ENCODE results near the gene ABCG1. TPM values are rescaled to one million over a fixed set of nuclear protein-coding genes. Genes with fewer than 3 reads are reported as not detected.

Gene ABCG1
- total RNA-seq, 1 donor from 2014 or later = 39.5 TPM

DNA sequence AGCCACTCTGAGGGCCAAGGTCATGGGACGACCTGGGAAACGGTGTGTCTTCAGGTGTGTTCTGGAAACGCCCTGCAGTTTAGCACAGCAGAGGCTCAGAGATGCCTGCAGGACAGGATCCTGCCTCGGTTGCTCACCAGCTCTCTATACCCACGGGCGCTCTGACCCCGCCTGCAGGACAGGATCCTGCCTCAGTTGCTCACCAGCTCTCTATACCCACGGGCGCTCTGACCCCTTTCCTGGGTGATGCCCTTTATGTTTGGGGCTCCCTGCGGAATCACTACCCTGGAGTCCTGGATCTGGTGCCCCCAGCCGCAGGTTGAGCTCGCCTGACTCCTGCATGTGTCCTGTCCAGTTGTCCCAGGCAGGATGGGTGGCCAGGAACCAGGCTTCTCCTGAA is 63.8 kb downstream of the ABCG1 start:
- intact Hi-C loops (cut with DNase I) = no loop called here
- Histone ChIP-seq H3K9me3 (no peaks in the 10 kb centered on the region), H3K4me3 (no peak overlapping the region), H3K27ac (no peak overlapping the region), H3K4me1 (no peaks in the 10 kb centered on the region), H3K36me3 (no peaks in the 10 kb centered on the region), H3K27me3 (no peaks in the 10 kb centered on the region)
- DNase-seq (ENCODE audit: low spot score in 2 of 2) = no peak
- TF ChIP-seq CTCF (IDR thresholded peaks at IDR 0.05) = no peak

DNA sequence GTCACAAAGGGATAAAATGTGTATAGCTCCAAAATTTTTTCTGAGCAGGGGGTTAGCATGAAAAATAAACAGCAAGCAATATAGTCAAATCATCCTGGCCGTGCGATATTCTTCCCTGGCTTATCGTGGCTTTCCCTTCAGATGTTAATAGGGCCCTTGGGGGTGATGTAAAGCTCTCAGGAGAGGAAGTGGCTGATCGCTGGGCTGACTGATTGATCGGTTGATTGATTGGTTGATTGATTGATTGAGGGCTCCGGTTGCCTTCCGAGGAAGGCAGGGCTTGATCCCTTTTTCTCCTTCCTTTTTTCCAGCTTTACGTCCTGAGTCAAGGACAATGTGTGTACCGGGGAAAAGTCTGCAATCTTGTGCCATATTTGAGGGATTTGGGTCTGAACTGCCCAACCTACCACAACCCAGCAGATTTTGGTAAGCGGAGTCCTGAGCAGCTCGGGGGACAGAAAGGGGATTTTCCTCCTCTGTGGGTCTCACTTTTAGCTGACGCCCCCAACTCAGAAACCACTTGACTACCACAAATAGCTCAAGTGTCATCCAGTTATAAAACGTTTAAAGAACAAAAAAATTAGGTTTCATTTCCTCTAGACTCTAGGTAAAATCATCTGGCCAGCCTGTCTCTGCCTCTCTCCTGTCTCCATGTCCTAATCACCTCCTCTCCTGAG is 66.8 kb downstream of the ABCG1 start:
- no peaks in the 10 kb centered on the region for H3K27me3 ChIP-seq
- no peak for DNase-seq (ENCODE audit: low spot score in 2 of 2)
- no peak overlapping the region for H3K4me3 ChIP-seq
- no peaks in the 10 kb centered on the region for H3K9me3 ChIP-seq
- H3K36me3 ChIP-seq = no peaks in the 10 kb centered on the region
- H3K4me1 ChIP-seq = no peaks in the 10 kb centered on the region
- H3K27ac ChIP-seq = no peak overlapping the region
- intact Hi-C loops (cut with DNase I) = no loop called here
- no peak for TF ChIP-seq CTCF (IDR thresholded peaks at IDR 0.05)

DNA sequence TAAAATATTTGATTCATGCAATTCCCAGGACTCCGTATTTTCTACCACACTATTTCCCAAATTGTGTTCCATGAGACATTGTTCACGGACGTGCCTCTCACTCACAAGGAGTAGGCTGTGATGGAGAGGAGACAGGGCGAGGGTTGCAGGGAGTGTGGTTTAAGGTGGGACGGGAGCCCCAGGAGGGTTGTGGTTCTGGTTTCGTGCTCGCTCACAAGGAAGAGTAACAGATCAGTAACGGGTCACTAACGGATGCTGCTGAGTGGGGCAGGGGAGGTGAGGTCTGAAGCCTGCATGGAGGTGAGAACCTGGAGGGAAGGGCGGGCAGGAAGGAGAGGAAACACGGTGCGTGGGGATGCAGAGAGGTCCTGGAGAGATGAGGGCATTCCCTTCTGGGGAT is 67.5 kb downstream of the ABCG1 start:
- no peak overlapping the region for H3K4me3 ChIP-seq
- TF ChIP-seq CTCF (IDR thresholded peaks at IDR 0.05) = no peak
- H3K9me3 ChIP-seq = no peaks in the 10 kb centered on the region
- no peak overlapping the region for H3K27ac ChIP-seq
- intact Hi-C loops (cut with DNase I) = no loop called here
- H3K27me3 ChIP-seq = no peaks in the 10 kb centered on the region
- no peaks in the 10 kb centered on the region for H3K36me3 ChIP-seq
- no peak for DNase-seq (ENCODE audit: low spot score in 2 of 2)
- H3K4me1 ChIP-seq = no peaks in the 10 kb centered on the region

GRCh38 chr21:42287193-42288083 is 68.5 kb downstream of the ABCG1 start:
- no peak overlapping the region for H3K4me3 ChIP-seq
- H3K9me3 ChIP-seq = no peaks in the 10 kb centered on the region
- H3K36me3 ChIP-seq = no peaks in the 10 kb centered on the region
- DNase-seq (ENCODE audit: low spot score in 2 of 2) = no peak
- TF ChIP-seq CTCF (IDR thresholded peaks at IDR 0.05) = no peak
- H3K27me3 ChIP-seq = no peaks in the 10 kb centered on the region
- intact Hi-C loops (cut with DNase I) = no loop called here
- no peaks in the 10 kb centered on the region for H3K4me1 ChIP-seq
- no peak overlapping the region for H3K27ac ChIP-seq

- intact Hi-C loops (cut with DNase I) = no loop called here
- no peaks in the 10 kb centered on the region for H3K9me3 ChIP-seq
- no peaks in the 10 kb centered on the region for H3K27me3 ChIP-seq
- no peak overlapping the region for H3K4me3 ChIP-seq
- H3K4me1 ChIP-seq = no peaks in the 10 kb centered on the region
- no peak for TF ChIP-seq CTCF (IDR thresholded peaks at IDR 0.05)
- H3K36me3 ChIP-seq = no peaks in the 10 kb centered on the region
- no peak overlapping the region for H3K27ac ChIP-seq
- DNase-seq (ENCODE audit: low spot score in 2 of 2) = no peak
Observed at GRCh38 chr21:42288962-42289361, 70.0 kb downstream of the ABCG1 start.
